Astrocyte (in vitro differentiated cells and primary cell): ENCODE data around the gene BPTF. TPM values are rescaled to one million over a fixed set of nuclear protein-coding genes. Genes with fewer than 3 reads are reported as not detected.
"Not testable (repeated sequence)": the region's sequence is repeated elsewhere in the genome, so short reads cannot be mapped to it uniquely, and the experiment has no call there.

ENCODE experiments used
- DNase-seq: peaks from one replicate; pipeline ENCODE4 v3.0.0-alpha.2; 2010; ENCODE audit warnings: low read depth
- FAIRE-seq: peaks from 2 replicates; lab custom pipeline; 2011; peaks lifted over from hg19 to GRCh38; lab: Jason Lieb, UNC
- H2AFZ ChIP-seq: 2 replicates; pipeline ENCODE4 v1.6.0; 2012; ENCODE audit warnings: low read depth, low read length, inconsistent platforms
- H3K27ac ChIP-seq: 2 replicates; pipeline ENCODE4 v1.5.1; 2011; ENCODE audit warnings: low read depth, low read length, inconsistent platforms
- H3K27me3 ChIP-seq: 2 replicates; pipeline ENCODE4 v1.6.0; 2011; ENCODE audit warnings: low read length, inconsistent platforms; ENCODE audit not compliant: insufficient read depth
- H3K36me3 ChIP-seq: 2 replicates; pipeline ENCODE4 v1.5.1; 2011; ENCODE audit warnings: low read length, inconsistent platforms; ENCODE audit not compliant: insufficient read depth
- H3K4me1 ChIP-seq: 2 replicates; pipeline ENCODE4 v1.5.1; 2011; ENCODE audit warnings: low read length, inconsistent platforms; ENCODE audit not compliant: insufficient read depth
- H3K4me2 ChIP-seq: 2 replicates; pipeline ENCODE4 v1.6.0; 2012; ENCODE audit warnings: low read length, inconsistent platforms
- H3K4me3 ChIP-seq: 2 replicates; pipeline ENCODE4 v1.5.1; 2011; ENCODE audit warnings: low read depth, mild to moderate bottlenecking, low read length, inconsistent platforms; ENCODE audit not compliant: insufficient read depth
- H3K79me2 ChIP-seq: 2 replicates; pipeline ENCODE4 v1.6.0; 2012; ENCODE audit warnings: mild to moderate bottlenecking, low read length, inconsistent platforms; ENCODE audit not compliant: insufficient read depth
- H3K9ac ChIP-seq: 2 replicates; pipeline ENCODE4 v1.6.0; 2012; ENCODE audit warnings: mild to moderate bottlenecking, low read length, inconsistent platforms
- H3K9me3 ChIP-seq: 2 replicates; pipeline ENCODE4 v1.5.1; 2012; ENCODE audit warnings: low read depth, mild to moderate bottlenecking, low read length, inconsistent platforms; ENCODE audit not compliant: insufficient read depth
- H4K20me1 ChIP-seq: 2 replicates; pipeline ENCODE4 v1.6.0; 2012; ENCODE audit warnings: low read length, inconsistent platforms; ENCODE audit not compliant: insufficient read depth
- H3K27ac Mint-ChIP-seq: one replicate; pipeline ENCODE4 v1.8.0; 2021; ENCODE audit warnings: mild to moderate bottlenecking, mixed read lengths; ENCODE audit not compliant: unreplicated experiment
- H3K27me3 Mint-ChIP-seq: one replicate; pipeline ENCODE4 v1.8.0; 2021; ENCODE audit warnings: low read depth, mixed read lengths; ENCODE audit not compliant: unreplicated experiment
- H3K36me3 Mint-ChIP-seq: one replicate; pipeline ENCODE4 v1.8.0; 2021; ENCODE audit warnings: low read depth, mixed read lengths; ENCODE audit not compliant: unreplicated experiment
- H3K4me1 Mint-ChIP-seq: one replicate; pipeline ENCODE4 v1.8.0; 2021; ENCODE audit warnings: low read depth, mixed read lengths; ENCODE audit not compliant: unreplicated experiment
- H3K4me3 Mint-ChIP-seq: one replicate; pipeline ENCODE4 v1.8.0; 2021; ENCODE audit warnings: mild to moderate bottlenecking, moderate library complexity, mixed read lengths; ENCODE audit not compliant: unreplicated experiment
- H3K9me3 Mint-ChIP-seq: one replicate; pipeline ENCODE4 v1.8.0; 2021; ENCODE audit warnings: mild to moderate bottlenecking, mixed read lengths; ENCODE audit not compliant: unreplicated experiment
- CTCF ChIP-seq: IDR thresholded peaks from 2 replicates; pipeline ENCODE4 v1.5.1; 2011; ENCODE audit warnings: low read depth, mild to moderate bottlenecking, inconsistent platforms, low read length, moderate library complexity; ENCODE audit not compliant: insufficient read depth
- EZH2 ChIP-seq: IDR thresholded peaks from 2 replicates; pipeline ENCODE4 v1.6.1; 2012; ENCODE audit warnings: mild to moderate bottlenecking, low read length, inconsistent platforms; ENCODE audit not compliant: insufficient read depth
- total RNA-seq: library from RNA; stranded (reverse); gene quantifications from 2 replicates; pipeline ENCODE4 v1.2.1, GENCODE V29; 2021

The BPTF gene
- total RNA-seq, 1 donor from 2014 or later = 72.7 TPM

GRCh38 chr17:68019675-68020408, 194.5 kb downstream of the BPTF start:
- FAIRE-seq = no peak

GRCh38 chr17:68020409-68020756, 195.1 kb downstream of the BPTF start:
- no peaks in the 10 kb centered on the region for H3K9me3 Mint-ChIP-seq
- H3K27me3 Mint-ChIP-seq = no peaks in the 10 kb centered on the region
- H3K79me2 ChIP-seq = no peaks in the 10 kb centered on the region
- TF ChIP-seq EZH2 (no peak), CTCF (no peak)
- no peaks in the 10 kb centered on the region for H3K9me3 ChIP-seq
- no peaks in the 10 kb centered on the region for H3K36me3 ChIP-seq
- peak overlapping the region; percentile 20 for H3K27ac Mint-ChIP-seq
- peaks cover 7% of the 10 kb centered on the region for H3K4me1 ChIP-seq
- H3K4me1 Mint-ChIP-seq = no peaks in the 10 kb centered on the region
- peak overlapping the region; percentile 62 for H3K4me3 ChIP-seq
- H4K20me1 ChIP-seq = no peaks in the 10 kb centered on the region
- H3K9ac ChIP-seq = peak overlapping the region; percentile 83
- H3K4me2 ChIP-seq = peak overlapping the region; percentile 88
- H3K4me3 Mint-ChIP-seq = peak overlapping the region; percentile 88
- FAIRE-seq = no peak
- peak overlapping the region; percentile 51 for H3K27ac ChIP-seq
- H2AFZ ChIP-seq = peak overlapping the region; percentile 82
- H3K27me3 ChIP-seq = no peaks in the 10 kb centered on the region
- no peak for DNase-seq
- no peaks in the 10 kb centered on the region for H3K36me3 Mint-ChIP-seq

More at GRCh38 chr17:68019675-68020408, 194.5 kb downstream of the BPTF start:
- DNase-seq = peak; percentile 82
- peak overlapping the region; percentile 88 for H3K4me2 ChIP-seq
- H3K27me3 ChIP-seq = no peaks in the 10 kb centered on the region
- no peaks in the 10 kb centered on the region for H3K9me3 ChIP-seq
- H3K9me3 Mint-ChIP-seq = no peaks in the 10 kb centered on the region
- TF ChIP-seq EZH2 (no peak), CTCF (no peak)
- no peaks in the 10 kb centered on the region for H3K4me1 Mint-ChIP-seq
- H2AFZ ChIP-seq = peak overlapping the region; percentile 82
- peak overlapping the region; percentile 62 for H3K4me3 ChIP-seq
- no peaks in the 10 kb centered on the region for H3K36me3 Mint-ChIP-seq
- H3K27ac Mint-ChIP-seq = peak overlapping the region; percentile 31
- H3K4me3 Mint-ChIP-seq = peak overlapping the region; percentile 88
- H3K27me3 Mint-ChIP-seq = peaks cover 2% of the 10 kb centered on the region
- H4K20me1 ChIP-seq = no peaks in the 10 kb centered on the region
- H3K27ac ChIP-seq = peak overlapping the region; percentile 51
- peak overlapping the region; percentile 83 for H3K9ac ChIP-seq
- peaks cover 7% of the 10 kb centered on the region for H3K4me1 ChIP-seq
- no peaks in the 10 kb centered on the region for H3K79me2 ChIP-seq
- H3K36me3 ChIP-seq = no peaks in the 10 kb centered on the region

GRCh38 chr17:68020791-68021190, 195.5 kb downstream of the BPTF start:
- peak overlapping the region; percentile 62 for H3K4me3 ChIP-seq
- not testable (repeated sequence) for H3K4me1 ChIP-seq, H3K27ac ChIP-seq, H3K36me3 ChIP-seq, H3K79me2 ChIP-seq, H4K20me1 ChIP-seq, H3K27me3 Mint-ChIP-seq, H3K9me3 ChIP-seq, H3K9me3 Mint-ChIP-seq, H3K36me3 Mint-ChIP-seq, FAIRE-seq, H3K4me1 Mint-ChIP-seq, DNase-seq, H3K27me3 ChIP-seq
- Mint-ChIP-seq H3K4me3 (peak overlapping the region; percentile 88), H3K27ac (peak overlapping the region; percentile 20)
- H2AFZ ChIP-seq = peak overlapping the region; percentile 82
- peak overlapping the region; percentile 83 for H3K9ac ChIP-seq
- peak overlapping the region; percentile 88 for H3K4me2 ChIP-seq
